Measurements from ENCODE around the gene CDH23. TPM values are rescaled to one million over a fixed set of nuclear protein-coding genes. Genes with fewer than 3 reads are reported as not detected.

The CDH23 gene
- total RNA-seq, 1 donor from 2014 or later = not detected

DNA sequence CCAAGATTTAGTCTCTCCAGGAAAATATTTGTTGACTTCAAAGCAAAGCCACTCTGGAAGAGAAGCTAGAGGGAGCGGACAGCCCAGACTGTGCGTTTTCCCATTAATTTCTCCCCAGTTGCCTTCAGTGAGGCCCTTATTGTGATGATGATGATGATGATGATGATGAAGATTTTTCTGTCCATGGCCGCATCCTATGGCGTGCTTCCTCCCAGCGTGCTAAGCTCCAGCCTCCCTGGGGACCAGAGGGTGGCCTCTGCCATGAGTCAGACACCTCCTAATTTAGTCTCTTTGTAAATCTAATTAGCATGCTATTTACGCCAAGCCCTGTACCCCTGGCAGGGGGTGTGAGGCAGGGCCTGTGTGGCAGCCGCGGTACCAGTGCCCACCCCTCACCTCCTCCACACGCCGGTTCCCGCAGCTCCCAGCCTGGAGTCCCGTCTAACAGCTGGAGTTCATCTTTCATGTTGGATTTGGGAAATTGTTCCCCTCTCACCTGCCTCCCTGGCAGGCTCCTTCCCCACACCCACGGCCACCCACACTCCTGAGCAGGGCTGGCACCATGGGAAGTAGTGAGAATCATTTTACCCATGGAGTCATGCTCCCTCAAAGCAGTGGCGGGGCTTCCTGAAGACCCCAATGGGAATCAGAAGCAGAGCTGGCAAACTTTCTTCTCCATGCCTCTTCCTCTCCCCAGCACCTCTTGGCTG lies 230.7 kb downstream of the CDH23 start:
- H3K27ac Mint-ChIP-seq (ENCODE audit: unreplicated experiment) = no peak overlapping the region
- no peak for DNase-seq (ENCODE audit: low spot score)
- H3K4me1 Mint-ChIP-seq (ENCODE audit: low read depth) = peaks cover 21% of the 10 kb centered on the region
- no peak overlapping the region for H3K4me3 Mint-ChIP-seq (ENCODE audit: unreplicated experiment)
- peaks cover 9% of the 10 kb centered on the region for H3K27me3 Mint-ChIP-seq (ENCODE audit: low read depth)
- H3K9me3 Mint-ChIP-seq (ENCODE audit: low read depth) = no peaks in the 10 kb centered on the region
- TF ChIP-seq, protein P1, sequence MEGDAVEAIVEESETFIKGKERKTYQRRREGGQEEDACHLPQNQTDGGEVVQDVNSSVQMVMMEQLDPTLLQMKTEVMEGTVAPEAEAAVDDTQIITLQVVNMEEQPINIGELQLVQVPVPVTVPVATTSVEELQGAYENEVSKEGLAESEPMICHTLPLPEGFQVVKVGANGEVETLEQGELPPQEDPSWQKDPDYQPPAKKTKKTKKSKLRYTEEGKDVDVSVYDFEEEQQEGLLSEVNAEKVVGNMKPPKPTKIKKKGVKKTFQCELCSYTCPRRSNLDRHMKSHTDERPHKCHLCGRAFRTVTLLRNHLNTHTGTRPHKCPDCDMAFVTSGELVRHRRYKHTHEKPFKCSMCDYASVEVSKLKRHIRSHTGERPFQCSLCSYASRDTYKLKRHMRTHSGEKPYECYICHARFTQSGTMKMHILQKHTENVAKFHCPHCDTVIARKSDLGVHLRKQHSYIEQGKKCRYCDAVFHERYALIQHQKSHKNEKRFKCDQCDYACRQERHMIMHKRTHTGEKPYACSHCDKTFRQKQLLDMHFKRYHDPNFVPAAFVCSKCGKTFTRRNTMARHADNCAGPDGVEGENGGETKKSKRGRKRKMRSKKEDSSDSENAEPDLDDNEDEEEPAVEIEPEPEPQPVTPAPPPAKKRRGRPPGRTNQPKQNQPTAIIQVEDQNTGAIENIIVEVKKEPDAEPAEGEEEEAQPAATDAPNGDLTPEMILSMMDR (IDR thresholded peaks at IDR 0.05) = no peak
- no peaks in the 10 kb centered on the region for H3K36me3 Mint-ChIP-seq (ENCODE audit: low read depth)

DNA sequence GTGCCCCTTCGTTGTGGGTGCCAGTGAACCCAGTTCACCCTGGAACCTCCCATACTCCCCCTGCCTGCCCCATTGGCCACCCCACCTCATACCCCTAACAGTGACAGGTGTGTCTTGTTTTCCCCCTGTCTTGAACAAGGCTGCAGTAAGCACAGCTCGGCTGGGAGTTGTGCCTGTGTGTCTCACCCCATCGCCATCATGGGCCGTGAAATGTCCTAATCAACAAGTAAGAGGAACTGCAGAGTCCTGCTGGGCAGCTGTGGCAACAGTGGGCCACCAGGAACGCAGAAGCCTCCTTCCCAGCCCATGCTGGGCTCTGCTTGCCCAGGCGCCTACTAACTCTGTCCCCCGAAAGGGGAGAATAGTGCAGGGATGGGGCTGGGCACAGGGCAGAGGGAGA lies 231.2 kb downstream of the CDH23 start:
- no peak for DNase-seq (ENCODE audit: low spot score)
- peaks cover 10% of the 10 kb centered on the region for H3K27me3 Mint-ChIP-seq (ENCODE audit: low read depth)
- H3K9me3 Mint-ChIP-seq (ENCODE audit: low read depth) = no peaks in the 10 kb centered on the region
- no peak overlapping the region for H3K27ac Mint-ChIP-seq (ENCODE audit: unreplicated experiment)
- no peaks in the 10 kb centered on the region for H3K36me3 Mint-ChIP-seq (ENCODE audit: low read depth)
- H3K4me3 Mint-ChIP-seq (ENCODE audit: unreplicated experiment) = no peak overlapping the region
- TF ChIP-seq, protein P1 (IDR thresholded peaks at IDR 0.05) = no peak
- H3K4me1 Mint-ChIP-seq (ENCODE audit: low read depth) = peaks cover 15% of the 10 kb centered on the region

DNA sequence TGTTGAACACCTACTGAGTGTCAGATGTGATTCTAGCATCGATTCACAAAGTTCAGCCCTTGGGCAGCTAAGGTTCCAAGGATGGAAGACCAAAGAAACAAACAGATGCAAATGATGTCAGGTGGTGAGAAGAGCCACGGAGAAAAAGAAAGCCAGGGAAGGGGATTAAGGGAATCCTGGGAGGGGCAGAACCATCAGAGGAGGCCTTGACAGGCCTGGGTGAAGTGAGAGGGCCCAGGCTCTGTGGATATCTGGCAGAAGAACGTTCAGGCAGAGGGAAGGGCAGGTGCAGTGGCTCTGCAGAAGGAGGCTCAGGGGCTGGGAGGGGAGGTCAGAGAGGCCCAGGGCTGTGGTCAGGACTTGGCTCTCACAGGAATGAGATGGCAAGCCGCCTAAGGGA lies 232.4 kb downstream of the CDH23 start:
- Mint-ChIP-seq H3K9me3 (ENCODE audit: low read depth) (no peaks in the 10 kb centered on the region), H3K27me3 (ENCODE audit: low read depth) (peaks cover 14% of the 10 kb centered on the region), H3K4me3 (ENCODE audit: unreplicated experiment) (no peak overlapping the region), H3K4me1 (ENCODE audit: low read depth) (peaks cover 8% of the 10 kb centered on the region), H3K36me3 (ENCODE audit: low read depth) (no peaks in the 10 kb centered on the region), H3K27ac (ENCODE audit: unreplicated experiment) (no peak overlapping the region)
- TF ChIP-seq, protein P1 (IDR thresholded peaks at IDR 0.05) = no peak
- no peak for DNase-seq (ENCODE audit: low spot score)

DNA sequence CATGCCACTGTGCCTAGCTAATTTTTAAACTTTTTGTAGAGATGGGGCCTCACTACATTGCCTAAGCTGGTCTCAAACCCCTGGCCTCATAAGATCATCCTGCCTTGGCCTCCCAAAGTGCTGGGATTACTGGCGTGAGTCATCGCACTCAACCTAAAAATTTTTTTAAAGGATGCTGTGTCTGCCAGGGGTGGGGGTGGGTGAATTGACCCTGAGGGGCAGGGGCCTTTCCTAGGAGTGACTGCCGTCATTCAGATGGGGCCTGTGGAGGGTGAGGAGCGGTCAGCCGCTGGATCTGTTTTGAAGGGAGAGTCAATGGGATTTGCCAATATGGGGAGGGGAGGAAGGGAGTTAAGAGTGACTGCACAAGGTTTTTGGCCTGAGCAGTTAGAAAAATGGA lies 233.4 kb downstream of the CDH23 start:
- H3K36me3 Mint-ChIP-seq (ENCODE audit: low read depth) = no peaks in the 10 kb centered on the region
- DNase-seq (ENCODE audit: low spot score) = no peak
- peaks cover 21% of the 10 kb centered on the region for H3K27me3 Mint-ChIP-seq (ENCODE audit: low read depth)
- H3K4me3 Mint-ChIP-seq (ENCODE audit: unreplicated experiment) = no peak overlapping the region
- no peaks in the 10 kb centered on the region for H3K9me3 Mint-ChIP-seq (ENCODE audit: low read depth)
- H3K27ac Mint-ChIP-seq (ENCODE audit: unreplicated experiment) = no peak overlapping the region
- TF ChIP-seq, protein P1 (IDR thresholded peaks at IDR 0.05) = no peak
- H3K4me1 Mint-ChIP-seq (ENCODE audit: low read depth) = peaks cover 13% of the 10 kb centered on the region

DNA sequence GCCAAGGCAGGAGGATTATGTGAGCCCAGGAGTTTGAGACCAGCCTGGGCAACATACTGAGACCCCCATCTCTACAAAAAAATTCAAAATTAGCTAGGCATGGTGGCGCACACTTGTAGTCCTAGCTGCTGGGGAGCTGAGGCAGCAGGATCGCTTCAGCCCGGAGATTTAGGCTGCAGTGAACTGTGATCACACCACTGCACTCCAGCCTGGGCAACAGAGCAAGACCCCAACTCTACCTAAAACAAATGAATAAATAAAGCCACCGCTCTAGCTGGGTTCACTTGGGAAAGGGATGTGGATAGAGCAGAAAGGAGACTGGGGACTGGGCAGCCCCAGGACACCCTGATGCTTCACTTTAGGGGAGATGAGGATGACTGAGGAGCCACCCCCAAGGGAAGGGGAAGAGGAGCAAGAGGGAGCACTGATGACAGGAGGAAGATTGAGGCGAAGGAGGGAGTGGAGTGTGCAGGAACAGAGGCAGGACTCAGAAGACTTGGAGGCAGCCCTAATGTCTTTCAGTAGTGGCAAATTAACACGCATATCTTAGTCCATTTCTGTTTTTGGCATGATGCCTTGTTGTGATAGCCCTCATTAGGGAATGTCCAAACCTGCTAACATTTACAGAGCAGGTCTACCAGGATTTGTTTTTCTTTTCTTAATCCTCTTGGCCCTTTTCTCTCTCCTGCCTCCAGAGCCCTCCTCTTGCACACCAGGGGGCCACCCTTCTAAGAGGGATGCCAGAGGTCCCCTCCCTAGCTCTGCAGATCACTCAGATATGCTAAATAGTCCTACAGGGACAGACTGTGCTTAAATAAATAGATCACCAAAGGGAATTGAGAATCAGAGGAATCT lies 234.5 kb downstream of the CDH23 start:
- no peak overlapping the region for H3K4me3 Mint-ChIP-seq (ENCODE audit: unreplicated experiment)
- TF ChIP-seq, protein P1 (IDR thresholded peaks at IDR 0.05) = no peak
- H3K9me3 Mint-ChIP-seq (ENCODE audit: low read depth) = no peaks in the 10 kb centered on the region
- H3K27me3 Mint-ChIP-seq (ENCODE audit: low read depth) = peaks cover 31% of the 10 kb centered on the region
- no peak overlapping the region for H3K27ac Mint-ChIP-seq (ENCODE audit: unreplicated experiment)
- H3K4me1 Mint-ChIP-seq (ENCODE audit: low read depth) = peaks cover 13% of the 10 kb centered on the region
- DNase-seq (ENCODE audit: low spot score) = no peak
- H3K36me3 Mint-ChIP-seq (ENCODE audit: low read depth) = no peaks in the 10 kb centered on the region
